H1 (cell line): ENCODE results near the gene GPR87. TPM values are rescaled to one million over a fixed set of nuclear protein-coding genes. Genes with fewer than 3 reads are reported as not detected.
A peak's percentile ranks its signal among the peaks of the same experiment; 100 is the strongest.

Source experiments
- CTCF ChIA-PET: fragments of 300-600 bp; sonication (Branson Sonifier 250); formaldehyde crosslinking; loops from one replicate; lab custom pipeline; 2021; ENCODE audit not compliant: partially characterized antibody; lab: Charles Lee
- POLR2A ChIA-PET: fragments of 300-600 bp; sonication (Branson Sonifier 250); formaldehyde crosslinking; loops from one replicate; lab custom pipeline; 2021; ENCODE audit warnings: inconsistent platforms; ENCODE audit not compliant: partially characterized antibody; lab: Charles Lee
- DNase-seq, 2 experiments: peaks; one replicate each; pipeline versions ENCODE4 v3.0.0 to v3.0.0-alpha.2; 2010 to 2022; ENCODE audit warnings: low spot score in 2 of 2, low read depth in 1 of 2, mixed read lengths in 1 of 2
- FAIRE-seq: peaks from 2 replicates; lab custom pipeline; 2011; peaks lifted over from hg19 to GRCh38; lab: Jason Lieb, UNC
- H2AFZ ChIP-seq: 2 replicates; pipeline ENCODE4 v1.8.1; 2012; ENCODE audit warnings: low read length, inconsistent platforms
- H2AK5ac ChIP-seq: 2 replicates; pipeline ENCODE4 v1.6.1; 2013; ENCODE audit warnings: low read depth, low read length
- H2BK120ac ChIP-seq: replicated peaks from 2 replicates; pipeline ENCODE3; 2013; ENCODE audit warnings: low read depth, low read length, inconsistent platforms
- H2BK12ac ChIP-seq: 2 replicates; pipeline ENCODE4 v1.6.1; 2013; ENCODE audit warnings: low read depth, low read length
- H2BK15ac ChIP-seq: 2 replicates; pipeline ENCODE4 v1.6.1; 2013; ENCODE audit warnings: low read length
- H2BK20ac ChIP-seq: 2 replicates; pipeline ENCODE4 v1.6.1; 2013; ENCODE audit warnings: low read length
- H2BK5ac ChIP-seq: 2 replicates; pipeline ENCODE4 v1.6.1; 2013; ENCODE audit warnings: low read depth, low read length
- H3K14ac ChIP-seq: 2 replicates; pipeline ENCODE4 v1.6.1; 2013; ENCODE audit warnings: inconsistent platforms; ENCODE audit not compliant: insufficient read length
- H3K18ac ChIP-seq: 2 replicates; pipeline ENCODE4 v1.6.1; 2013; ENCODE audit warnings: low read length; ENCODE audit errors: extremely low read depth
- H3K23ac ChIP-seq: 2 replicates; pipeline ENCODE4 v1.6.1; 2013; ENCODE audit warnings: inconsistent platforms; ENCODE audit not compliant: insufficient read length
- H3K23me2 ChIP-seq: 2 replicates; pipeline ENCODE4 v1.6.1; 2013; ENCODE audit warnings: low read depth, low read length
- H3K27ac ChIP-seq: 2 replicates; pipeline ENCODE4 v1.6.1; 2011; ENCODE audit warnings: low read depth, low read length, inconsistent platforms
- H3K27me3 ChIP-seq, 4 experiments: replicated peaks in 1 of 4; 1 replicate in 1 of 4; 2 replicates in 3 of 4; pipeline versions ENCODE4 v1.6.1 to v1.8.1; 2011 to 2013; ENCODE audit warnings: low read length in 3 of 4, mild to moderate bottlenecking in 3 of 4, inconsistent platforms in 2 of 4, mixed read lengths in 2 of 4, moderate library complexity in 1 of 4; ENCODE audit not compliant: control insufficient read depth in 3 of 4, insufficient read depth in 3 of 4; ENCODE audit errors: extremely low read depth in 1 of 4
- H3K36me3 ChIP-seq, 4 experiments: 2 replicates each; pipeline versions ENCODE4 v1.6.1 to v1.8.1; 2011 to 2013; ENCODE audit warnings: mild to moderate bottlenecking in 4 of 4, low read length in 3 of 4, moderate library complexity in 2 of 4, control low read depth in 1 of 4, inconsistent platforms in 1 of 4; ENCODE audit not compliant: insufficient read depth in 4 of 4, control insufficient read depth in 2 of 4
- H3K4ac ChIP-seq: replicated peaks from 2 replicates; pipeline ENCODE3; 2013; ENCODE audit warnings: low read length, low read depth, mixed read lengths, inconsistent platforms; ENCODE audit not compliant: insufficient read length
- H3K4me1 ChIP-seq, 4 experiments: replicated peaks in 1 of 4; 1 replicate in 1 of 4; 2 replicates in 3 of 4; pipeline versions ENCODE4 v1.6.1 to v1.8.1; 2011 to 2013; ENCODE audit warnings: low read length in 3 of 4, inconsistent platforms in 2 of 4, mixed read lengths in 1 of 4; ENCODE audit not compliant: insufficient read depth in 4 of 4, control insufficient read depth in 3 of 4
- H3K4me2 ChIP-seq, 2 experiments: 2 replicates each; pipeline versions ENCODE4 v1.6.1 to v1.8.1; 2011 to 2013; ENCODE audit warnings: low read depth in 2 of 2, low read length in 2 of 2, control low read depth in 1 of 2, inconsistent platforms in 1 of 2, mild to moderate bottlenecking in 1 of 2; ENCODE audit not compliant: insufficient read depth in 1 of 2
- H3K4me3 ChIP-seq, 4 experiments: fragments of 200-600, 300-600 bp in 1 of 4; sonication (generic), shearing (Covaris generic), sonication (Bioruptor Twin) in 1 of 4; 2 replicates each; pipeline versions ENCODE4 v1.5.1 to v1.8.1; 2011 to 2016; ENCODE audit warnings: low read length in 4 of 4, low read depth in 3 of 4, control low read depth in 2 of 4, inconsistent platforms in 2 of 4, mild to moderate bottlenecking in 2 of 4, mixed read lengths in 1 of 4, moderate library complexity in 1 of 4; ENCODE audit not compliant: insufficient read depth in 2 of 4; ENCODE audit errors: extremely low read depth in 1 of 4
- H3K56ac ChIP-seq: replicated peaks from 2 replicates; pipeline ENCODE3; 2013; ENCODE audit warnings: low read depth, mild to moderate bottlenecking, mixed read lengths, low read length, inconsistent platforms; ENCODE audit not compliant: insufficient read length
- H3K79me1 ChIP-seq: 2 replicates; pipeline ENCODE4 v1.6.1; 2013; ENCODE audit warnings: low read depth, low read length, control low read depth
- H3K79me2 ChIP-seq, 2 experiments: 2 replicates each; pipeline versions ENCODE4 v1.6.1 to v1.8.1; 2012 to 2013; ENCODE audit warnings: low read length in 2 of 2, mild to moderate bottlenecking in 2 of 2, inconsistent platforms in 1 of 2; ENCODE audit not compliant: insufficient read depth in 2 of 2, control insufficient read depth in 1 of 2
- H3K9ac ChIP-seq, 4 experiments: replicated peaks in 1 of 4; 1 replicate in 1 of 4; 2 replicates in 3 of 4; pipeline versions ENCODE4 v1.6.1 to v1.8.1; 2011 to 2013; ENCODE audit warnings: low read depth in 3 of 4, low read length in 3 of 4, control low read depth in 2 of 4, mild to moderate bottlenecking in 2 of 4, moderate library complexity in 2 of 4, inconsistent platforms in 1 of 4; ENCODE audit errors: extremely low read depth in 1 of 4
- H3K9me3 ChIP-seq, 2 experiments: 2 replicates each; pipeline versions ENCODE4 v1.6.1 to v1.8.1; 2012 to 2013; ENCODE audit warnings: mild to moderate bottlenecking in 2 of 2, moderate library complexity in 2 of 2, control low read depth in 1 of 2, inconsistent platforms in 1 of 2, low read depth in 1 of 2, low read length in 1 of 2, mixed read lengths in 1 of 2; ENCODE audit not compliant: insufficient read depth in 2 of 2
- H4K20me1 ChIP-seq, 2 experiments: replicated peaks in 1 of 2; 2 replicates each; pipeline versions ENCODE3 to v1.8.1; 2011 to 2013; ENCODE audit warnings: inconsistent platforms in 2 of 2, low read length in 2 of 2, mild to moderate bottlenecking in 1 of 2; ENCODE audit not compliant: insufficient read depth in 2 of 2, control insufficient read depth in 1 of 2
- H4K5ac ChIP-seq: 2 replicates; pipeline ENCODE4 v1.6.1; 2013; ENCODE audit warnings: low read length, low read depth, mixed read lengths, inconsistent platforms; ENCODE audit not compliant: insufficient read length
- H4K8ac ChIP-seq: 2 replicates; pipeline ENCODE4 v1.8.0; 2013; ENCODE audit warnings: mild to moderate bottlenecking, moderate library complexity, low read length, inconsistent platforms; ENCODE audit not compliant: insufficient read depth; ENCODE audit errors: extremely low read depth
- H4K91ac ChIP-seq: replicated peaks from 2 replicates; pipeline ENCODE3; 2013; ENCODE audit warnings: low read length, mixed read lengths, inconsistent platforms; ENCODE audit not compliant: insufficient read length
- CTCF ChIP-seq, 3 experiments: IDR thresholded peaks; 1 replicate in 2 of 3; 2 replicates in 1 of 3; pipeline versions ENCODE4 v1.5.1 to v1.6.1; 2011; ENCODE audit warnings: low read length in 3 of 3, mild to moderate bottlenecking in 3 of 3, inconsistent platforms in 2 of 3, low read depth in 1 of 3, moderate library complexity in 1 of 3; ENCODE audit not compliant: insufficient read depth in 1 of 3; ENCODE audit errors: control extremely low read depth in 1 of 3
- EZH2 ChIP-seq: fragments of 200-600 bp; sonication (generic); IDR thresholded peaks from 2 replicates; pipeline ENCODE4 v1.7.1; 2012; ENCODE audit warnings: low read depth, mild to moderate bottlenecking, moderate library complexity, low read length, inconsistent platforms; ENCODE audit not compliant: severe bottlenecking
- RAD21 ChIP-seq, 2 experiments: IDR thresholded peaks in 1 of 2; conservative IDR thresholded peaks in 1 of 2; 2 replicates each; pipeline ENCODE4 v1.6.1; 2011; ENCODE audit warnings: low read depth in 2 of 2, low read length in 2 of 2, improper control_type of control experiment in 1 of 2, inconsistent platforms in 1 of 2, mild to moderate bottlenecking in 1 of 2, moderate library complexity in 1 of 2
- WGBS, 2 experiments: shearing (Covaris generic) in 1 of 2; methylation state at CpG; one replicate each; pipeline versions ENCODE4 v1.1.6 to v1.1.7; 2013 to 2015; ENCODE audit warnings: low lambda C conversion rate in 2 of 2, mixed read lengths in 2 of 2, inconsistent platforms in 1 of 2, low coverage in 1 of 2, missing lambda C conversion rate in 1 of 2; ENCODE audit not compliant: insufficient replicate concordance in 2 of 2, insufficient coverage in 1 of 2, insufficient read length in 1 of 2; ENCODE audit errors: extremely low coverage in 1 of 2, missing lambda C conversion rate in 1 of 2; 5-methylcytosine and 5-hydroxymethylcytosine counted together
- polyA plus RNA-seq, 7 experiments: library from polyadenylated mRNA; depleted of rRNA in 3 of 7; stranded (reverse) in 5 of 7; unstranded in 2 of 7; fragments of >200 nt in 5 of 7; fragments of 200-250 nt in 2 of 7; gene quantifications; 1 replicate in 5 of 7; 2 replicates in 1 of 7; 4 replicates in 1 of 7; pipeline versions ENCODE4 v1.2.1 to v1.2.3, GENCODE V29; 2011 to 2013; ENCODE audit warnings: missing spikeins in 2 of 7, mixed read lengths in 2 of 7
- total RNA-seq: library from RNA; stranded (reverse); fragmentation: NEBNext Ultra II Directional; extraction: Animal tissue kit (Norgen Biotek cat#: 25700); gene quantifications from 2 replicates; pipeline ENCODE4 v1.2.1, GENCODE V29; 2021

GPR87 gene
- total and polyA plus RNA-seq, 2 of the 8 experiments (the other 6 are each of a cell fraction or from before 2014, with no cell fraction given), result 0.05 TPM; not detected in 1

- no peak overlapping the region for H2BK12ac ChIP-seq
- no peak overlapping the region for H3K27ac ChIP-seq
- no peaks in the 10 kb centered on the region for H3K23me2 ChIP-seq
- no peak overlapping the region for H3K4me3 ChIP-seq
- peaks cover 0 to 1% of the 10 kb centered on the region in 2 experiments for H4K20me1 ChIP-seq
- peak; percentile 79 for TF ChIP-seq RAD21 (IDR thresholded peaks at IDR 0.05 in 1 of 2, conservative IDR thresholded peaks at IDR 0.05 in 1 of 2; ENCODE audit: low read depth in 2 of 2, low read length in 2 of 2)
- TF ChIP-seq EZH2, result no peak
- peak in 2 of 3 experiments; percentile 53 to 57; a peak in 2 of 4 replicates for TF ChIP-seq CTCF (IDR thresholded peaks at IDR 0.05; ENCODE audit: control extremely low read depth in 1 of 3, insufficient read depth in 1 of 3, low read depth in 1 of 3, low read length in 3 of 3)
- H4K8ac ChIP-seq, result no peak overlapping the region
- no peak overlapping the region for H2BK120ac ChIP-seq
- H2AK5ac ChIP-seq, result no peak overlapping the region
- H4K91ac ChIP-seq, result no peak overlapping the region
- no peak overlapping the region for H2BK20ac ChIP-seq
- CTCF ChIA-PET, result interaction anchor here (0.7 to 9.3 kb wide), 18 partner anchors 9 to 636 kb away, joined by 3 to 155 read pairs (median 4); partner anchors contain the start of gene GPR171
- H2BK5ac ChIP-seq, result no peak overlapping the region
- no peak overlapping the region for H3K4me2 ChIP-seq
- no peak for DNase-seq
- no peak overlapping the region for H3K14ac ChIP-seq
- no peak overlapping the region for H3K18ac ChIP-seq
- WGBS, 2 experiments, result 40% methylated on average over 1 of the region's 1 CpG; no CpG with 5 or more reads in 1 of the 2 experiments
- no peak overlapping the region for H3K4ac ChIP-seq
- no peaks in the 10 kb centered on the region for H3K9me3 ChIP-seq
- H3K79me2 ChIP-seq, result no peaks in the 10 kb centered on the region
- H2AFZ ChIP-seq, result no peak overlapping the region
- H2BK15ac ChIP-seq, result no peak overlapping the region
- no peaks in the 10 kb centered on the region for H3K27me3 ChIP-seq
- POLR2A ChIA-PET, result no interaction called here
- H3K36me3 ChIP-seq, result no peaks in the 10 kb centered on the region
- FAIRE-seq, result peak; percentile 80
- H4K5ac ChIP-seq, result no peak overlapping the region
- no peak overlapping the region for H3K23ac ChIP-seq
- H3K56ac ChIP-seq, result no peak overlapping the region
- no peak overlapping the region for H3K9ac ChIP-seq
- no peaks in the 10 kb centered on the region for H3K79me1 ChIP-seq
- H3K4me1 ChIP-seq, result no peaks in the 10 kb centered on the region; a peak in 1 of 7 replicates
Observed at GRCh38 chr3:151282921-151283320, 33.7 kb downstream of the GPR87 start.
